Stomach (tissue), 9 donors: Measurements from ENCODE around the gene MRPL40. TPM values are rescaled to one million over a fixed set of nuclear protein-coding genes. Genes with fewer than 3 reads are reported as not detected.

Experiments
- DNase-seq, 2 donors: peaks; one replicate each; pipeline versions ENCODE4 v3.0.0 to v3.0.0-alpha.2; 2013 to 2019
- H3K27ac ChIP-seq, 5 donors: fragments of 200-600 bp in 4 of 5; sonication (generic) in 4 of 5; one replicate each; pipeline ENCODE4 v1.5.1; 2013 to 2019; ENCODE audit warnings: mild to moderate bottlenecking in 1 of 5, moderate library complexity in 1 of 5
- H3K27me3 ChIP-seq, 3 donors: fragments of 200-600 bp; sonication (generic); one replicate each; pipeline ENCODE4 v1.5.1; 2017 to 2019; ENCODE audit warnings: mixed run types in 1 of 3
- H3K36me3 ChIP-seq, 4 donors: fragments of 200-600 bp; sonication (generic); 1 replicate in 3 of 4; 2 replicates in 1 of 4; pipeline ENCODE4 v1.5.1; 2016 to 2019
- H3K4me1 ChIP-seq, 4 donors: fragments of 200-600 bp; sonication (generic); one replicate each; pipeline ENCODE4 v1.5.1; 2016 to 2019
- H3K4me3 ChIP-seq, 4 donors: fragments of 200-600 bp; sonication (generic) in 3 of 4; one replicate each; pipeline ENCODE4 v1.5.1; 2016 to 2019; ENCODE audit warnings: mild to moderate bottlenecking in 1 of 4
- H3K9me3 ChIP-seq, 4 donors: fragments of 200-600 bp; sonication (generic); one replicate each; pipeline ENCODE4 v1.5.1; 2016 to 2019
- EP300 ChIP-seq: sonication (generic); formaldehyde crosslinking; IDR thresholded peaks from one replicate; pipeline ENCODE4 v1.6.1; 2017; ENCODE audit warnings: antibody characterized with exemption
- POLR2A ChIP-seq, 4 donors: fragments of 450-650 bp; IDR thresholded peaks; one replicate each; pipeline ENCODE4 v1.6.1; 2016; ENCODE audit warnings: antibody characterized with exemption in 4 of 4, control low read depth in 2 of 4, mild to moderate bottlenecking in 1 of 4, moderate library complexity in 1 of 4
- POLR2AphosphoS5 ChIP-seq, 3 donors: sonication (generic); formaldehyde crosslinking; IDR thresholded peaks; one replicate each; pipeline ENCODE4 v1.6.1; 2016; ENCODE audit warnings: antibody characterized with exemption in 3 of 3
- WGBS, 5 donors: extraction: QIAGEN DNeasy Blood & Tissue Kit in 3 of 5; methylation state at CpG; one replicate each; pipeline versions ENCODE4 v1.1.5 to v1.1.7; 2013 to 2018; 5-methylcytosine and 5-hydroxymethylcytosine counted together
- intact Hi-C: fragments of 100-400 bp; cut with DNase I; formaldehyde crosslinking; loops from one replicate; pipeline ENCODE4 v1.15.1; 2023; ENCODE audit warnings: low total_unique reads
- polyA plus RNA-seq, 3 donors: library from polyadenylated mRNA; stranded (reverse); fragments of 200-250 nt; gene quantifications; one replicate each; pipeline ENCODE4 v1.2.3, GENCODE V29; 2013
- total RNA-seq, 5 donors: library from RNA; depleted of rRNA; stranded (reverse); fragments of >200 nt; gene quantifications; one replicate each; pipeline versions ENCODE4 v1.1.0 to v1.2.3, GENCODE V29; 2014 to 2016
- TF ChIP-seq, protein P1 (sequence below), 7 experiments: fragments of 450-650 bp in 4 of 7; fragments of 200-600 bp in 3 of 7; sonication (generic) in 3 of 7; IDR thresholded peaks; one replicate each; pipeline ENCODE4 v1.5.1; 2016 to 2019; ENCODE audit warnings: antibody characterized with exemption in 7 of 7, control low read depth in 2 of 7, mild to moderate bottlenecking in 1 of 7
- donor health status: healthy with polysubstance abuse.
- donor health status: Bipolar disorder and iron deficiency.
- donor health status: healthy.

MRPL40 gene
- total and polyA plus RNA-seq, 8 donors: 2.3 to 61.1 (median 23.3) TPM

GRCh38 chr22:19386248-19386647, 46.1 kb upstream of the MRPL40 start:
- TF ChIP-seq POLR2A (IDR thresholded peaks at IDR 0.05) (no peak), EP300 (no peak), POLR2AphosphoS5 (IDR thresholded peaks at IDR 0.05) (no peak)
- TF ChIP-seq, protein P1, sequence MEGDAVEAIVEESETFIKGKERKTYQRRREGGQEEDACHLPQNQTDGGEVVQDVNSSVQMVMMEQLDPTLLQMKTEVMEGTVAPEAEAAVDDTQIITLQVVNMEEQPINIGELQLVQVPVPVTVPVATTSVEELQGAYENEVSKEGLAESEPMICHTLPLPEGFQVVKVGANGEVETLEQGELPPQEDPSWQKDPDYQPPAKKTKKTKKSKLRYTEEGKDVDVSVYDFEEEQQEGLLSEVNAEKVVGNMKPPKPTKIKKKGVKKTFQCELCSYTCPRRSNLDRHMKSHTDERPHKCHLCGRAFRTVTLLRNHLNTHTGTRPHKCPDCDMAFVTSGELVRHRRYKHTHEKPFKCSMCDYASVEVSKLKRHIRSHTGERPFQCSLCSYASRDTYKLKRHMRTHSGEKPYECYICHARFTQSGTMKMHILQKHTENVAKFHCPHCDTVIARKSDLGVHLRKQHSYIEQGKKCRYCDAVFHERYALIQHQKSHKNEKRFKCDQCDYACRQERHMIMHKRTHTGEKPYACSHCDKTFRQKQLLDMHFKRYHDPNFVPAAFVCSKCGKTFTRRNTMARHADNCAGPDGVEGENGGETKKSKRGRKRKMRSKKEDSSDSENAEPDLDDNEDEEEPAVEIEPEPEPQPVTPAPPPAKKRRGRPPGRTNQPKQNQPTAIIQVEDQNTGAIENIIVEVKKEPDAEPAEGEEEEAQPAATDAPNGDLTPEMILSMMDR (IDR thresholded peaks at IDR 0.05): no peak
- Histone ChIP-seq H3K27ac (no peak overlapping the region), H3K27me3 (no peaks in the 10 kb centered on the region), H3K9me3 (no peaks in the 10 kb centered on the region), H3K4me3 (no peak overlapping the region), H3K4me1 (no peaks in the 10 kb centered on the region), H3K36me3 (peaks cover 64 to 100% (median 100%) of the 10 kb centered on the region in 4 donors)
- no peak for DNase-seq
- intact Hi-C loops: no loop called here
- WGBS, 5 donors: 93 to 100% (median 97%) methylated on average over 2 of the region's 2 CpGs

DNA sequence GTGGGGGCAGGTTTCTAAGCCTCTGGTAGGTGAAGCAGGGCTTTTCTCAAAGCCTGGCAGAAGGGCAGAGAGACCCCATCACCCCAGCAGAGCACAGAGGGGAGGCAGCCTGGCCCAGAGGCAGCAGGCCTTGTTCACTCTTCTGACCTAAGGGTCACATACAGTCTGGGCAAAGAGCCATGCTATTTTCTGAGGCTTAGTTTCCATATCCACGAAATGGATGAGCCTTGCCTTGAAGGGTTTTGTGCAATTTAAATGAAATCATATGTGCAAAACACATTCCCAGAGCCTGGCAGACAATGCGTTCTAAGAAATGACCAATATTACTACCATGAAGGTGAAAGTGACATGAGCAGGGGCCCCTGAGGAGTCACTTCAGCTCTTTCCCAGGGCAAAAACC, 45.3 kb upstream of the MRPL40 start:
- no peak overlapping the region for H3K4me3 ChIP-seq
- no peak overlapping the region for H3K27ac ChIP-seq
- no peaks in the 10 kb centered on the region for H3K9me3 ChIP-seq
- intact Hi-C loops: no loop called here
- DNase-seq: no peak
- TF ChIP-seq POLR2A (IDR thresholded peaks at IDR 0.05) (no peak), EP300 (no peak), POLR2AphosphoS5 (IDR thresholded peaks at IDR 0.05) (no peak)
- TF ChIP-seq, protein P1 (IDR thresholded peaks at IDR 0.05): no peak
- peaks cover 68 to 100% (median 100%) of the 10 kb centered on the region in 4 donors for H3K36me3 ChIP-seq
- 65 to 85% (median 74%) methylated on average over 2 of the region's 2 CpGs for WGBS, 5 donors
- H3K4me1 ChIP-seq: no peaks in the 10 kb centered on the region
- no peaks in the 10 kb centered on the region for H3K27me3 ChIP-seq

DNA sequence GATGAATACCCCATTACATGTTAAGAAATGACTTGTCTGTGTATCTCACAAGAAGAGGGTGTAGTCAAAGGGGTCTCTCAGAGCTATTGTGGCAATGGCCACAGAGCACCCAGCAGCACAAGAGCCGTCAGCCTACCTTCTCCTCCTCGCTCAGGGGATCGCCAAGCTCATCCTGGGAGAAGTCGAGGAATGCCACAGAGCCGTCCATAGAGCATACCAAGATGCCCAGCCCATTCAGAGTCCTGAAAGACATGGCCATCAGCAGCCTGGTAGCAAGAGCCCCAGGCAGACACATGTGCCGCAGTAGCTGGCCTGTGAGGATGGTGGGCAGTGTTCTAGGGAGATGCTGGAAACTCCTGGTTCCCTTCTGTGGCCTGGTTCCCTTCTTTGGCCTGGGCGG, 44.8 kb upstream of the MRPL40 start:
- WGBS, 5 donors: 84 to 99% (median 96%) methylated on average over 6 to 7 of the region's 7 CpGs
- DNase-seq: no peak
- H3K27me3 ChIP-seq: no peaks in the 10 kb centered on the region

DNA sequence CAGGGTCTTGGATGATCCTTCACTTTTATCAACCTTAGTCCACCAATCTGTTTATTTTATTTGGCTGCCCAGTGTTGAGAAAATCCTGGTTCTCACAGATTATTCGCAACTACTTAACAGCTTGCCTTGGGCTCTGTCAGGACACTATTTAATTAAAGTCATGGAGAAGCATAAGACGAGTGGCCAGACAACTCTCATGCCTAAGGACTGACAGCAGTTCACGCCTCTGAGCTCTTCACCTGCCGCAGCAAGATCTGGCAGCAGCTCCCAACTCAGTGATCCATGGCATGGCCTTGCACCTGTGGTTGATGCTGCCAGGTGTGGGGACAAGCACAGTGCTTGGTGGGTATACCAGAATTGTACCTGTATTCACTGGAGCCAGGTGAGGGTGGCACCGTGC, 38.6 kb upstream of the MRPL40 start:
- Histone ChIP-seq H3K4me3 (no peak overlapping the region), H3K4me1 (no peaks in the 10 kb centered on the region), H3K27ac (no peak overlapping the region), H3K36me3 (peaks cover 53 to 100% (median 100%) of the 10 kb centered on the region in 4 donors), H3K27me3 (no peaks in the 10 kb centered on the region), H3K9me3 (no peaks in the 10 kb centered on the region)
- no peak for DNase-seq
- 88 to 97% (median 92%) methylated on average over 5 of the region's 5 CpGs for WGBS, 5 donors
- intact Hi-C loops: no loop called here
- TF ChIP-seq POLR2AphosphoS5 (IDR thresholded peaks at IDR 0.05): no peak
- no peak for TF ChIP-seq POLR2A (IDR thresholded peaks at IDR 0.05)
- TF ChIP-seq EP300: no peak
- TF ChIP-seq, protein P1 (IDR thresholded peaks at IDR 0.05): no peak

More for the DNA sequence above, 44.8 kb upstream of the MRPL40 start:
- TF ChIP-seq POLR2A (IDR thresholded peaks at IDR 0.05) (no peak), EP300 (no peak), POLR2AphosphoS5 (IDR thresholded peaks at IDR 0.05) (no peak)
- TF ChIP-seq, protein P1 (IDR thresholded peaks at IDR 0.05): no peak
- H3K4me1 ChIP-seq: no peaks in the 10 kb centered on the region
- no peak overlapping the region for H3K27ac ChIP-seq
- no peak overlapping the region for H3K4me3 ChIP-seq
- intact Hi-C loops: no loop called here
- H3K9me3 ChIP-seq: no peaks in the 10 kb centered on the region
- H3K36me3 ChIP-seq: peaks cover 68 to 100% (median 100%) of the 10 kb centered on the region in 4 donors
